ENCODE data around the gene S1PR2.

Gene S1PR2

GRCh38 chr19:10235003-10235402 is 3.9 kb upstream of the S1PR2 start:
- TF ChIP-seq, protein P1, sequence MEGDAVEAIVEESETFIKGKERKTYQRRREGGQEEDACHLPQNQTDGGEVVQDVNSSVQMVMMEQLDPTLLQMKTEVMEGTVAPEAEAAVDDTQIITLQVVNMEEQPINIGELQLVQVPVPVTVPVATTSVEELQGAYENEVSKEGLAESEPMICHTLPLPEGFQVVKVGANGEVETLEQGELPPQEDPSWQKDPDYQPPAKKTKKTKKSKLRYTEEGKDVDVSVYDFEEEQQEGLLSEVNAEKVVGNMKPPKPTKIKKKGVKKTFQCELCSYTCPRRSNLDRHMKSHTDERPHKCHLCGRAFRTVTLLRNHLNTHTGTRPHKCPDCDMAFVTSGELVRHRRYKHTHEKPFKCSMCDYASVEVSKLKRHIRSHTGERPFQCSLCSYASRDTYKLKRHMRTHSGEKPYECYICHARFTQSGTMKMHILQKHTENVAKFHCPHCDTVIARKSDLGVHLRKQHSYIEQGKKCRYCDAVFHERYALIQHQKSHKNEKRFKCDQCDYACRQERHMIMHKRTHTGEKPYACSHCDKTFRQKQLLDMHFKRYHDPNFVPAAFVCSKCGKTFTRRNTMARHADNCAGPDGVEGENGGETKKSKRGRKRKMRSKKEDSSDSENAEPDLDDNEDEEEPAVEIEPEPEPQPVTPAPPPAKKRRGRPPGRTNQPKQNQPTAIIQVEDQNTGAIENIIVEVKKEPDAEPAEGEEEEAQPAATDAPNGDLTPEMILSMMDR (IDR thresholded peaks at IDR 0.05; ENCODE audit: low read depth, low read length) = no peak

GRCh38 chr19:10233946-10234345 is 2.8 kb upstream of the S1PR2 start:
- DNase-seq (ENCODE audit: extremely low read depth, low read depth) = no peak

More at GRCh38 chr19:10235003-10235402, 3.9 kb upstream of the S1PR2 start:
- no peak for DNase-seq (ENCODE audit: extremely low read depth, low read depth)

DNA sequence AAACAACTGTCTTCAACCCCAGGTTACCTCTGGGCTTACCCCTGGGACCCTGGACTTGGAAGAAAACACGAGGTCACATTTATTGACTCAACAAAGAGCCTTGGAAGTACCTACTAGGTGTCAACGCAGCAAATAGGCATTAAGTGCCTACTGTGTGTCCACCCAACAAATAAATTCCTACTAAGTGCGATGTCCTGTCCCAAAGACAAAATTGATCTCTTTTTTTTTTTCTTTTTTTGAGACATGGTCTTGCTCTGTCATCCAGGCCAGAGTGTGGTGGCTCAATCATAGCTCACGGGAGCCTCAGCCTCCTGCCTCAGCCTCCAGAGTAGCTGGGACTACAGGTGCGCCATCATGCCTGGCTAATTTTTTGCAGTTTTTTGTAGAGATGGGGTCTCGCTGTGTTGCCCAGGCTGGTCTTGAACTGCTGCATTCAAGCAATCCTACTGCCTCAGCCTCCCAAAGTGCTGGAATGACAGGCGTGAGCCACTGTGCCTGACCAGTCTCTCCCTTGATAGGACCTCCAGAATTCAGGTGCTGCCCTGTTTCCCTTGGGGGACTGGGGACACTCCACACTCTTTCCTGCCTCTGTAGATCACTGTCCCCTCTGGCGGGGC is 589 bp upstream of the S1PR2 start:
- no peak for DNase-seq (ENCODE audit: extremely low read depth, low read depth)
- TF ChIP-seq, protein P1 (IDR thresholded peaks at IDR 0.05; ENCODE audit: low read depth, low read length) = no peak

More at GRCh38 chr19:10233946-10234345, 2.8 kb upstream of the S1PR2 start:
- TF ChIP-seq, protein P1 (IDR thresholded peaks at IDR 0.05; ENCODE audit: low read depth, low read length) = no peak

GRCh38 chr19:10230173-10230860 is 814 bp downstream of the S1PR2 start:
- no peak for DNase-seq (ENCODE audit: extremely low read depth, low read depth)
- TF ChIP-seq, protein P1 (IDR thresholded peaks at IDR 0.05; ENCODE audit: low read depth, low read length) = peak; percentile 7

GRCh38 chr19:10228920-10229319 is 2.2 kb downstream of the S1PR2 start:
- no peak for DNase-seq (ENCODE audit: extremely low read depth, low read depth)
- TF ChIP-seq, protein P1 (IDR thresholded peaks at IDR 0.05; ENCODE audit: low read depth, low read length) = peak; percentile 56

GRCh38 chr19:10228393-10228792 is 2.7 kb downstream of the S1PR2 start:
- no peak for DNase-seq (ENCODE audit: extremely low read depth, low read depth)
- TF ChIP-seq, protein P1 (IDR thresholded peaks at IDR 0.05; ENCODE audit: low read depth, low read length) = no peak

All from AG09319 (cell line).